Liver (tissue), 9 donors: Measurements from ENCODE around the gene FOXO6. TPM values are rescaled to one million over a fixed set of nuclear protein-coding genes. Genes with fewer than 3 reads are reported as not detected.

ENCODE experiments used
- DNase-seq: peaks from one replicate; pipeline ENCODE4 v3.0.0-alpha.2; 2017; ENCODE audit warnings: low spot score
- H3K27ac ChIP-seq, 2 donors: one replicate each; pipeline ENCODE4 v1.7.0; 2013; ENCODE audit warnings: inconsistent platforms in 2 of 2, low read length in 2 of 2, control low read depth in 1 of 2, low read depth in 1 of 2, mild to moderate bottlenecking in 1 of 2
- H3K27me3 ChIP-seq, 4 donors: one replicate each; pipeline versions ENCODE4 v1.6.1 to v1.7.0; 2013; ENCODE audit warnings: low read length in 3 of 4, inconsistent platforms in 1 of 4, mild to moderate bottlenecking in 1 of 4, moderate library complexity in 1 of 4; ENCODE audit not compliant: control insufficient read depth in 4 of 4, insufficient read depth in 4 of 4
- H3K36me3 ChIP-seq, 4 donors: one replicate each; pipeline versions ENCODE4 v1.6.1 to v1.7.0; 2013; ENCODE audit warnings: low read length in 3 of 4, mild to moderate bottlenecking in 3 of 4, low read depth in 1 of 4, moderate library complexity in 1 of 4; ENCODE audit not compliant: control insufficient read depth in 4 of 4, insufficient read depth in 3 of 4
- H3K4me1 ChIP-seq, 4 donors: one replicate each; pipeline versions ENCODE4 v1.6.1 to v1.7.0; 2013; ENCODE audit warnings: low read length in 3 of 4, mild to moderate bottlenecking in 3 of 4, moderate library complexity in 1 of 4; ENCODE audit not compliant: control insufficient read depth in 4 of 4, insufficient read depth in 4 of 4
- H3K4me3 ChIP-seq, 3 donors: one replicate each; pipeline versions ENCODE4 v1.6.1 to v1.7.0; 2013; ENCODE audit warnings: low read length in 3 of 3, control low read depth in 1 of 3, low read depth in 1 of 3, mild to moderate bottlenecking in 1 of 3
- H3K9ac ChIP-seq, 2 donors: one replicate each; pipeline ENCODE4 v1.7.0; 2013; ENCODE audit warnings: low read length in 2 of 2, mild to moderate bottlenecking in 2 of 2, moderate library complexity in 2 of 2, control low read depth in 1 of 2, low read depth in 1 of 2
- H3K9me3 ChIP-seq, 4 donors: one replicate each; pipeline versions ENCODE4 v1.6.1 to v1.7.0; 2013; ENCODE audit warnings: low read length in 3 of 4; ENCODE audit not compliant: control insufficient read depth in 4 of 4
- ATF3 ChIP-seq: IDR thresholded peaks from 2 replicates; pipeline ENCODE4 v1.6.1; 2016; ENCODE audit warnings: antibody characterized with exemption
- GABPA ChIP-seq, 2 donors: IDR thresholded peaks in 1 of 2; conservative IDR thresholded peaks in 1 of 2; 2 replicates each; pipeline ENCODE4 v1.6.1; 2016; ENCODE audit warnings: antibody characterized with exemption in 2 of 2, mild to moderate bottlenecking in 1 of 2, moderate library complexity in 1 of 2
- HNF4G ChIP-seq: IDR thresholded peaks from 2 replicates; pipeline ENCODE4 v1.6.1; 2016; ENCODE audit warnings: antibody characterized with exemption
- MAX ChIP-seq: IDR thresholded peaks from 2 replicates; pipeline ENCODE4 v1.6.1; 2016; ENCODE audit warnings: antibody characterized with exemption
- REST ChIP-seq: IDR thresholded peaks from 2 replicates; pipeline ENCODE4 v1.6.1; 2016; ENCODE audit warnings: antibody characterized with exemption, mild to moderate bottlenecking
- RXRA ChIP-seq, 2 donors: IDR thresholded peaks; 2 replicates each; pipeline ENCODE4 v1.6.1; 2017 to 2018; ENCODE audit warnings: antibody characterized with exemption in 2 of 2, mild to moderate bottlenecking in 1 of 2
- SP1 ChIP-seq: IDR thresholded peaks from 2 replicates; pipeline ENCODE4 v1.6.1; 2018; ENCODE audit warnings: antibody characterized with exemption, mild to moderate bottlenecking
- YY1 ChIP-seq: IDR thresholded peaks from 2 replicates; pipeline ENCODE4 v1.6.1; 2016; ENCODE audit warnings: antibody characterized with exemption, mild to moderate bottlenecking
- ZBTB33 ChIP-seq: IDR thresholded peaks from 2 replicates; pipeline ENCODE4 v1.6.1; 2016; ENCODE audit warnings: antibody characterized with exemption
- WGBS: extraction: QIAGEN DNeasy Blood & Tissue Kit; methylation state at CpG from one replicate; pipeline ENCODE4 v1.1.7; 2013; 5-methylcytosine and 5-hydroxymethylcytosine counted together
- polyA plus RNA-seq, 2 donors: library from polyadenylated mRNA; stranded (reverse) in 1 of 2; unstranded in 1 of 2; fragments of 200-250 nt in 1 of 2; fragments of >200 nt in 1 of 2; fragmentation: Nextera tagmentation in 1 of 2; extraction: Ambion mirVana in 1 of 2; gene quantifications; one replicate each; pipeline versions ENCODE4 v1.2.1 to v1.2.3, GENCODE V29; 2013 to 2015
- total RNA-seq, 2 donors: library from RNA; depleted of rRNA; stranded (reverse); fragments of >200 nt; gene quantifications; one replicate each; pipeline ENCODE4 v1.2.3, GENCODE V29; 2014
- donor health status: healthy.
- donor health status: healthy.
- donor health status: healthy.
- donor health status: healthy.
- donor health status: healthy.

Gene FOXO6
- total and polyA plus RNA-seq, 4 donors, result 0.02 to 0.09 (median 0.08) TPM; not detected in 1

GRCh38 chr1:41327383-41327999 lies 33.7 kb upstream of the FOXO6 start:
- no peak for TF ChIP-seq MAX
- TF ChIP-seq GABPA (IDR thresholded peaks at IDR 0.05 in 1 of 2, conservative IDR thresholded peaks at IDR 0.05 in 1 of 2), result no peak
- no peak for TF ChIP-seq YY1
- TF ChIP-seq SP1, result no peak
- no peak for TF ChIP-seq HNF4G
- no peaks in the 10 kb centered on the region for H3K36me3 ChIP-seq
- H3K4me3 ChIP-seq, result no peak overlapping the region
- no peaks in the 10 kb centered on the region for H3K9me3 ChIP-seq
- no peaks in the 10 kb centered on the region for H3K27me3 ChIP-seq
- H3K4me1 ChIP-seq, result no peaks in the 10 kb centered on the region
- no peak overlapping the region for H3K9ac ChIP-seq
- no peak for DNase-seq
- no peak overlapping the region for H3K27ac ChIP-seq
- WGBS, result 80% methylated on average over 6 of the region's 6 CpGs

- WGBS, result 87% methylated on average over 7 of the region's 7 CpGs
- DNase-seq, result no peak
- Histone ChIP-seq H3K4me3 (no peak overlapping the region), H3K4me1 (no peaks in the 10 kb centered on the region), H3K36me3 (no peaks in the 10 kb centered on the region), H3K27me3 (no peaks in the 10 kb centered on the region), H3K9ac (no peak overlapping the region), H3K27ac (no peak overlapping the region), H3K9me3 (peaks cover 0 to under 1% (median 0%) of the 10 kb centered on the region in 4 donors)
- TF ChIP-seq RXRA (IDR thresholded peaks at IDR 0.05), result no peak
- no peak for TF ChIP-seq ZBTB33
- no peak for TF ChIP-seq SP1
- TF ChIP-seq REST, result no peak
- TF ChIP-seq ATF3, result no peak
- TF ChIP-seq YY1, result no peak
Measured at GRCh38 chr1:41328001-41328615, 33.1 kb upstream of the FOXO6 start.
